GM08714 (cell line): ENCODE results near the gene EEF2K.
"Not testable (repeated sequence)": the region's sequence is repeated elsewhere in the genome, so short reads cannot be mapped to it uniquely, and the experiment has no call there.

ENCODE experiments used
- H3K4me3 ChIP-seq: fragments of 200-500 bp; sonication (Bioruptor generic); 2 replicates; pipeline ENCODE4 v1.5.1; 2014; ENCODE audit warnings: mild to moderate bottlenecking, low read length, inconsistent platforms
- ZNF274 ChIP-seq: IDR thresholded peaks from 2 replicates; pipeline ENCODE4 v1.6.1; 2012; ENCODE audit warnings: mild to moderate bottlenecking, low read depth, low read length

Gene EEF2K

DNA sequence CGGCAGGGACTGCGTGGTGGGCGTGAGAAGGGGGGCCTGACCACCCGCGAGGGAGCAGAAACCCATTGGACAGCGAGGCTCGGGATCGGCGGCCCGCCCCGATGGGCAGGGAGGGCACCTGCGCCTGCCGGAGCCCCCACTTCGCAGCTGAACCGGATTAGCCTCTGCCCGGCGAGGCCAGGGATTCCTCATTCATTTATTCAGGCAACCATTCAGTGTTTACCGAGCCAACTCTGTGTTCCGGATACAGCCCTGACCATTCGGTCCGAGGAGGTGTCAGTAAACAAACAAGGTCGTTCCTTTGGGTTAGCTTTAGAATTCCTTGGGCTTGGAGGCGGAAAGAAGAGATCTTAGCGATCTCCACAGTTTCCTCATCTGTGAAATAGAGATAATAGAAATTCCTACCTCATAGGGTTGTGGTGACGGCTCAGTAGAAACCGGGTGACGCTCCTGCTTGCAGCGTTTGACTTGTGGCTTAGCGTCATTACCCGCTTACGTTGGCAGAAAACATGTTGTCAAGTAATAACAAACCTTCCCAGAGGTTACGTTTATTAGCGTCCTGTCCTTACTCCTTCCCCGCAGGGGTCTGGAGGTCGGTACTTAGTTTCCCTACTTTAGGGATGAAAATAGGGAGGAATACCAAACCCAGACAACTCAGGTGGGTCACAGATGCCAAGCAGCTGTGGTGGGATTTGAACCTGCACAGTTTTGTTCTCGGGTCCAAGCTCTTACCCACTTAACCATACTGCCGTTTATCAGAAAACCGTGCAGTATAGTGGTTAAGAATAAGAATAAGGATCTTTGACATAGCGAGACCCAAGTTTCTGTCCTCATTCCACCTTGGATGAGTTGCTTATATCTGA, 92.0 kb downstream of the EEF2K start:
- peak overlapping the region; percentile 73 for H3K4me3 ChIP-seq
- TF ChIP-seq ZNF274, result no peak

DNA sequence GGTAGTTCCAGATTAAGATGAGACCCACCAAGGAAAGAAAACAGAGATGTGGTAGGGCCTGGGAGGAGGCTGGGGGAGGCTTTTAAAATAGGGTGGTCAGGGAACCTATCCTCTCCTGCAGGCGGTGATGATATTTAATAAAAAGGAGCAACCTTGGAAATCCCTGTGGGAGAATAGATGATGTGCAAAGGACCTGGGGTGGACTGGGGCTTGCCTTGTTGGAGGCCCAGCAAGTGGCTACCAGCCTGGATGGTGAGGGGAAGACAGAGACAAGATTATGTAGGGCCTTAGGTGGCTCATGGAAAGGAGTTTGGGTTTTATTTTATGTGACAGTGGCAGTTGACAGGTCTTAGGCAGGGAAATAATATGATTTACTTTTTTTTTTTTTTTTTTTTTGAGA, 93.0 kb downstream of the EEF2K start:
- H3K4me3 ChIP-seq, result no peak overlapping the region

DNA sequence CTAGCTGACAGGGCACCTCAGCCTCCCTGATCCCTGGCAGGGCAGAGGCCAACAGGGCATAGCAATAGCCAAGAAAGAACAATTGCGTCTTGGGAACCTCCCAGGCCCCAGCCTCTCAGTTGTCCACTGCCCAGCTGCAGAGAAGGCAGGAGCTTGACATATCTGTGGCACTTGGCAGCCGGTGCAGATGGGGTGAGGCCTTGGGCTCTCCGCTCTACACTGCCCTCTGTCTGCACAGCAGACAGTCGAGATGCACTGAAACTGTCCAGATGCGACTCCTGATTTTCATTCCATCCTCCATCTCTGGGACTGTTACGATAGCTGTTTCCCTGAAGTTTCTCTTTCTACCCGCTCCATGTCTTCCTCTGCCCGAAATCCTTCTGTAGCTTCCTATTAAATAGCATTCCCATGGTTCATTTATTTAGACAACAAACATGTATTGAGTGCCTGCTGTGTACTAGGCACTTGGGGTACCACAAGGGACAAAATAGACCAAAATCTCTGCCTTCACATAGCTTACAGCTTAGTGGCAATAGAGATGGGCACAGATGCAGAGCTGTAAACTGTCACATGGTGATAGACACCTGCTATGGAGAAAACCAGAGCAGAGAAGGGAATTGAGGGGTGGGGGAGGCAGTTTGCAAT, 94.5 kb downstream of the EEF2K start:
- no peak for TF ChIP-seq ZNF274
- no peak overlapping the region for H3K4me3 ChIP-seq

More for the DNA sequence above, 93.0 kb downstream of the EEF2K start:
- TF ChIP-seq ZNF274, result no peak

DNA sequence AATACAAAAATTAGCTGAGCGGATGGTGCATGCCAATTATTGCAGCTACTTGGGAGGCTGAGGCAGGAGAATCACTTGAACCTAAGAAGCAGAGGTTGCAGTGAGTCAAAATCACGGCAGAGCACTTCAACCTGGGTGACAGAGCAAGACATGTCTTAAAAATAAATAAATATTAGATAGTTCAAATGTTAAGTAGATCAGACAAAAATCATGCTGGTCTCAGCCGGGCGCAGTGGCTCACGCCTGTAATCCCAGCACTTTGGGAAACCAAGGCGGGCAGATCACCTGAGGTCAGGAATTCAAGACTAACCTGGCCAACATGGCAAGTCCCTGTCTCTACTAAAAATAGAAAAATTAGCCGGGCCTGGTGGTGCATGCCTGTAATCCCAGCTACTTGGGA, 95.3 kb downstream of the EEF2K start:
- H3K4me3 ChIP-seq, result not testable (repeated sequence)

DNA sequence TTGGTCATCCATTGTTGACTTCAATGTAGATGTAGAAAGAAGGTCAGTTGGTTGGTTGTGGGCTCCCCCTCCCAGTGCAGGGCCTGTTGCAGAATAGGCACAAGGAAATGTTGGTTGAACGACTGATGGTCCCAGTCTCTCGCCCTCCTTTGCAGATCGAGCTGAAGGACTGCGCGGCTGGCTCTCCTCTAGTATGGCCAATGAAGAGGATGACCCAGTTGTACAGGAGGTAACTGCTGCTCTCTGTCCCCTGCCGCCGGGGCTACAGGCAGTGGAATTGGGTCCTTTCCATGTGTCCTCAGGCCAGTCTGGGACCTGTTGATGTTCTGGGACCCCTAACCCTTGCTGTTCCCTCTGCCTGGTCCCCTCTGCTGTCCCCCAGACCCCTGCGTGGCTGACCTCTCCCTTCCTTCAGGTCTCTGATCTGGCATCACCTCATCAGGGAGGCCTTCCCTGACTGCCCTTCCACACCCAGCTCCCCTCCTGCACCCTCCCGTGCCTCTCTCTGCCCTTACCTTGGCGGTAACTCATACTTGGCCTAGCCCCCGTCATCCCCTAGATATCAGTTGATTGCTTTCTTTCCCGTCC, 96.8 kb downstream of the EEF2K start:
- H3K4me3 ChIP-seq, result no peak overlapping the region
- no peak for TF ChIP-seq ZNF274

DNA sequence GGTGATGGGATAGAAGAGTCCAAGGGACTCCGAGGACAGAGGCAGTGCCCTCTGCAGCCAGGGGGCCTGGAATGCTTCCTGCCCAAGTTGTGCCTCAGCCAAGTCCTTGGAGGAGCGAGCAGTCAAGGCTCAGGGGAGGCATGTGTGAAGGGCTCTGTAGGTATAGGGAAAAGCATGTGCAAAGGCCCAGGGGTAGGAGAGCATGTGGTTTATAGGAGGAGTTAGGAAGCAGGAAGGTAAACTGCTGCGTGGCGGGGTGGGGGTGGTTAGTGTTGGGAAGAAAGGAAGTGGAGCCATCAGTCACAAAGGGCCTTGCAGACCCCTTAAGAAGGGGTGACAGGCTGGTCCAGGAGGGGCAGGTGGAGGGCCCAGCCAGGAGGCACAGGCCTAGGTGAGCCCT, 98.3 kb downstream of the EEF2K start:
- TF ChIP-seq ZNF274, result no peak
- H3K4me3 ChIP-seq, result no peak overlapping the region

DNA sequence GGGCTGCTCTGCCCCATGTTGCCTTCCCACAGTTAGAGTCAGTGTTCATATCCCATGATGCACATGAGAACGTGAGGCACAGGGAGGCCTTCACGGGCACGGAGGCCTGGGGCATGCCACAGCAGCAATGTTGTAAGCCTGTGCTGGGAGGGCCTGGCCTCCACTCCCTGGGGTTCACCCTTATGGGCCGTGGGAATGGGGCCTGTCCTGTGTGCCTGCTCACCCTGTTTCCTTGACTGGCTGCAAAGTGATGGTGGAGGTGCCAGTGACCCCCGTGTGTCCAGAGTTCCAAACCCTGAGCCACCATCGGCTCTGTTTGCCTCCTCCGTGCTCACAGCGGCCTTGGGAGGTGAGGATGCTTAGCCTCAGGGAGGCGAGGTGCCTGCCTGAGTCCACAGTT, 100.7 kb downstream of the EEF2K start:
- no peak overlapping the region for H3K4me3 ChIP-seq
- TF ChIP-seq ZNF274, result no peak

DNA sequence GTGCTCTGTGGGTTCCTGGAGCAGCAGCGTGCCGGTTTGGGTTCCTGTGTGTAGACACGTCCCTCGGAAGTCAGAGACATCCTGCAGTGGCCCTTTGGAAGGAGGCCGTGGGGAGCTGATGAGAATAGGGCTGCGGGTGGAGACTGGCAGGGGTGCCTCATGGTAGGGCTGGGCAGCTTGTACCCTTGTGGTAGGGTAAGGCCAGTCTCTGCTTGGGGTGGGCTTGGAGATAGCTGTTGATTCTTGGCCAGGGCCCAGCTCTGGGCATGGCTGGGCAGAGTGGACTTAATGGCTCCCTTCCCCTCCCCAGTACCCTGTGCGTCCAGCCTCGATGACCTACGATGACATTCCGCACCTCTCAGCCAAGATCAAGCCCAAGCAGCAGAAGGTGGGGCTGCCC, 101.8 kb downstream of the EEF2K start:
- no peak for TF ChIP-seq ZNF274
- H3K4me3 ChIP-seq, result no peak overlapping the region

DNA sequence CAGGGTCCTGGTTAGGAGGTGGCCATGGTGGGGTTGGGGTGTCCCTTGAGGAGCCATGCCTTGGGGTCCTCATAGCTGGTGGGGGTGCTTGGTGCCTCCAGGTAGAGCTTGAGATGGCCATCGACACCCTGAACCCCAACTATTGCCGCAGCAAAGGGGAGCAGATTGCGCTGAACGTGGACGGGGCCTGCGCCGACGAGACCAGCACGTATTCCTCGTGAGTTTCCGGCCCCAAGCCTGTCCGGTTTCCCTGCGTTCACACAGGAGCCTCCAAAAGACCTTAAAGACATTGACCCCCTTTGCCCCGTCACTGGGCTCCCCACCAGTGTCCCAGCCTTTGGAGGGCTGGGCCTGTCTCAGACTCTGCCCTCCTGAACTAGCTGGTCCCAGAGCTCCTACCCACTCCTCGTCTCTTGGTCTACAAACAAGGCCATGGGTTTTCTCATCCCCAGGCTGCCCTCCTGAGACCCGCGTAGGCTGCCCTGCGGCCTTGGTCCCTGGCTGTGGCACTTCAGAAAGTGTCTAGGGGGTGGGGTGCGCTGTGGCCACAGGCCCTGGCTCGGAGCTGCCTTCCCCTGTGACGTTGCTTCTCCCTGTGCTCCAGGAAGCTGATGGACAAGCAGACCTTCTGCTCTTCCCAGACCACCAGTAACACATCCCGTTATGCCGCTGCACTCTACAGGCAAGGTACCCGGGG, 102.9 kb downstream of the EEF2K start:
- TF ChIP-seq ZNF274, result no peak
- H3K4me3 ChIP-seq, result no peak overlapping the region

DNA sequence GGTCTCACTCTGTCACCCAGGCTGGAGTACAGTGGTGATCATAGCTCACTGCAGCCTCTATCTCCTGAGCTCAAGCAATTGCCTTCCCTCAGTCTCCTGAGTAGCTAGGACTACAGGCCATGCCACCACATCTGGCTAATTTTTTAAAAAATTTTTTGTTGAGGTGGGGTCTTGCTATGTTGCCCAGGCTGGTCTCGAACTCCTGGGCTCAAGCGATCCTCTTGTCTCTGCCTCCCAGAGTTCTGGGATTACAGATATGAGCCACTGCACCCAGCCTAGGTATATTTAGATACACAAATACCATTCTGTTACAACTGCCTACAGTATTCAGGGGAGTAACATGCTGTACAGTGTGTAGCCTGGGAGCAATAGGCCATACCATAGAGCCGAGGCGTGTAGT, 105.4 kb downstream of the EEF2K start:
- H3K4me3 ChIP-seq, result no peak overlapping the region
- no peak for TF ChIP-seq ZNF274

DNA sequence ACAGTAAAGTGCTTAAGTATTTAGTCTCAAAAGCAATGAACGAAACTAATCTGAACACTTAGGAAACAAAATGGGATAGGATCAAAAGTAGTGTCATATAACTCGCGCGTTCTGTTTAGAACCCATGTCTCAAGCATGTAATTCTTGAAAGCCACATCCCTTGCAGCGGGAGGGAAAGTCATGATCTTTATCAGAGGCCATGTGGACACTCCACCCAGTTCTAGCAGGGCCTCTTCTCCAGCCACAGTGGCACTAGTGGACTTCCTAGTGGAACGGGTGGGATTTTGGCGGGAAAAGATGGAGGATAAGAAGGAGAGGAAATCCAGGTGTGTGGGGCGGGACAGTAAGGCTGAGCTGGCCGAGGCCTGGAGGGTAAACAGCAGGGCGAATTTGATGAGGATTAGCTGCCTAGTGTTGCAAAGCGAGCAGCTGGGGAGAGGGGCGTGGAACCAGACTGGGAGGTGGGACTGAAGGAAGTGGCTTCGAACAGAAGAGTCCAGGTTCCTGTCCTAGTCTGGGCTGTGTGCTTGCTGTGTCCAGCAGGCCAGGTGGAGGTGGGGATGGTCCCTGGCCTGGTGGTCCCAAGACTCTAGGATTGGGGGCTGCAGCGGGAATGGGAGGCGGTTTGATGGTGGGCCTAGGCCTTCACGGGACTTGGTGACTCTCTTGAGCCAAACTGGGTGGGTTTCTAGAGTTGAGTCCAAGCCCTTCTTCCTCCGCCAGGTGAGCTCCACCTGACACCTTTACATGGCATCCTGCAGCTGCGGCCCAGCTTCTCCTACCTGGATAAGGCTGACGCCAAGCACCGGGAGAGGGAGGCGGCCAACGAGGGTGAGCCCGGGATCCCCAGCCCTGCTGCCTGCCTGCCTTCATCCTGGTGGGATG, 107.1 kb downstream of the EEF2K start:
- no peak overlapping the region for H3K4me3 ChIP-seq
- no peak for TF ChIP-seq ZNF274

DNA sequence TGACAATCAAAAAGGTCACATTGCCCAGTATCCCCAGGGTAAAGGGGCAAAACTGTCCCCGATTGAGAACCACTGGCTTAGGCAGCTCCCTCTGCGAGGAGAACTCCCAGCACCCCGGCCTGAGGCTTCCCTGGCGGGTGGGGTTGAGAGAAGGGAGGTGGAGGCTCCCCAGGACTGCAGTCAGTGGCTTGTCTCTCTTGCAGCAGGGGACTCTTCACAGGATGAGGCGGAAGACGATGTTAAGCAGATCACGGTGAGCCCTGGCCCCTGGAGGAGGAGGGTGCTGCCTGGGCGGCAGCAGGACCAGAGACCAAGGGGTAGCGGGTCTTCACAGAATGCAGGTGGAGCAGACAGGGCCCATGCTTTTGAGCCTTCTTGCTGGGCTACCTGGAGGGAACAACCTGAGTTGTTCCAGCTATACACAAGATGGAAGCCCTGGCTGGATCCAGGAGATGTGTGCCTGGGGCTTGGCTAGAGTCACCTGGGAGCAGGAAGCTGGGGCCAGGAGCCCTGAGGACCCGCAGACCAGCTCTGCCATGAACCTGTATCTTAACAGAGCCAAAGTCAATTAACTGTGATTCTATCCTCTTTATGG, 107.9 kb downstream of the EEF2K start:
- no peak overlapping the region for H3K4me3 ChIP-seq
- TF ChIP-seq ZNF274, result no peak
